AG09309 (cell line): Measurements from ENCODE around the gene GRID1.

Experiments
- DNase-seq: peaks from one replicate; pipeline ENCODE4 v3.0.0-alpha.2; 2010; ENCODE audit warnings: low read depth
- H3K4me3 ChIP-seq: 2 replicates; pipeline ENCODE4 v1.5.1; 2011; ENCODE audit warnings: mild to moderate bottlenecking, low read depth, low read length, moderate library complexity; ENCODE audit not compliant: control insufficient read depth
- TF ChIP-seq, protein P1 (sequence below): IDR thresholded peaks from 2 replicates; pipeline ENCODE4 v1.5.1; 2011; ENCODE audit warnings: mild to moderate bottlenecking, low read depth, low read length, inconsistent platforms; ENCODE audit not compliant: insufficient read depth, control insufficient read depth; ENCODE audit errors: missing control alignments

Gene GRID1

GRCh38 chr10:85891472-85891871, 475.1 kb downstream of the GRID1 start:
- TF ChIP-seq, protein P1, sequence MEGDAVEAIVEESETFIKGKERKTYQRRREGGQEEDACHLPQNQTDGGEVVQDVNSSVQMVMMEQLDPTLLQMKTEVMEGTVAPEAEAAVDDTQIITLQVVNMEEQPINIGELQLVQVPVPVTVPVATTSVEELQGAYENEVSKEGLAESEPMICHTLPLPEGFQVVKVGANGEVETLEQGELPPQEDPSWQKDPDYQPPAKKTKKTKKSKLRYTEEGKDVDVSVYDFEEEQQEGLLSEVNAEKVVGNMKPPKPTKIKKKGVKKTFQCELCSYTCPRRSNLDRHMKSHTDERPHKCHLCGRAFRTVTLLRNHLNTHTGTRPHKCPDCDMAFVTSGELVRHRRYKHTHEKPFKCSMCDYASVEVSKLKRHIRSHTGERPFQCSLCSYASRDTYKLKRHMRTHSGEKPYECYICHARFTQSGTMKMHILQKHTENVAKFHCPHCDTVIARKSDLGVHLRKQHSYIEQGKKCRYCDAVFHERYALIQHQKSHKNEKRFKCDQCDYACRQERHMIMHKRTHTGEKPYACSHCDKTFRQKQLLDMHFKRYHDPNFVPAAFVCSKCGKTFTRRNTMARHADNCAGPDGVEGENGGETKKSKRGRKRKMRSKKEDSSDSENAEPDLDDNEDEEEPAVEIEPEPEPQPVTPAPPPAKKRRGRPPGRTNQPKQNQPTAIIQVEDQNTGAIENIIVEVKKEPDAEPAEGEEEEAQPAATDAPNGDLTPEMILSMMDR, result no peak
- no peak overlapping the region for H3K4me3 ChIP-seq
- no peak for DNase-seq

DNA sequence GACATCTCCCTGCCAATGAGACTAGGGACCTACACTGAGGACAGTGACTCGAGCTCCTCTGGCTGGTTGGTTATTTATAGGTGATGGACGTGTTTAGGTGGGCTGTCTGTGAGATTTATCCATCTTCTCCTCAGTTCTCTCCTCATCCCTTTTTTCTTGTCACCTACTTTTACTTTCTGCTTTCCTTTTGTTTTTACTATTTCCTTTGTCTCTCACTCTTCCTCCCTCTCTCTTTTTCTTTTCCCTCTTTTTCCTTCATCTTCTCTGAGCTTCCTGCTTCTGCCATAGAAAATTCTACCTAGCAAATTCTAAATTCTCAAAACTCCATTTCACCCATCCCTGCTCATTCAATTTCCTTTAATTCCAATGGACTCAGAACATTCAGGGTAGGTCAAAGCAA, 478.0 kb downstream of the GRID1 start:
- no peak for DNase-seq
- H3K4me3 ChIP-seq, result no peak overlapping the region
- TF ChIP-seq, protein P1, result no peak

DNA sequence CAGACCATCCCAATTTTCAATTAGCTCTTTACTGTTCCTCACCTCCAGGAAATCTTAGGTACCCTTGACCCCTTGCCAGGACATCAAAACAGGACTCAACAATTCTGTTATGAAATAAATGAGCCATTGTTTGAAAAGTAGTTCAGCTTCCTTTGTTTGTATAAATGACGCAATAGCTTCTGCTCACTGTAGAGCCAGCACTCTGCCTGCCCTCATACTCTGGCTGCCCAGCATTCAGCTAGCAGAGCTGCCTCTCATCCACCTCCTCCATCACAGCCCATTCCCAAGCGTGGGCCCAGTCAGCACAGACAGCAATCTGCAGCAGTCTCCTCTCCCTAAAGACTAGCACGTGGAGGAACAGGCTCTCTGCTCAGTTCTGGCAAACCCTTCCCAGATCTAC, 478.6 kb downstream of the GRID1 start:
- TF ChIP-seq, protein P1, result no peak
- no peak for DNase-seq
- no peak overlapping the region for H3K4me3 ChIP-seq

DNA sequence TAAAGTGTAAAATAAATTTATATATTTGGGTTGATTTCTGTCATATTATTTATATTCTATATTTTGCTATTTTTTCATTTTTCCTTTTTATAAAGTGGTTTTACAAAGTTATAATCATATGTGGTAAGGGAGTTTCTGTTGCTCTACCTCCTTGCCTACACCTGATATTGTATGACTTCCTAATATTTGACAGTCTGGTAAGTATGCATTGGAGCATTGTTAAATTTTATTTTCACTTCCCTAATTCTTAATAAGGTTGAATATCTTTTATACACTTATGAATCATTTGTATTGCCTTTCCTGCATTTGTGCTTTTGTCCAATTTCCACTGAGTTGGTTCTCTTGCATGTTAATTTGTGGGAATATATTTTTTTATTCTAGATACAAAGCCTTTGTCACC, 492.4 kb downstream of the GRID1 start:
- no peak for DNase-seq
- H3K4me3 ChIP-seq, result no peak overlapping the region
- TF ChIP-seq, protein P1, result no peak

DNA sequence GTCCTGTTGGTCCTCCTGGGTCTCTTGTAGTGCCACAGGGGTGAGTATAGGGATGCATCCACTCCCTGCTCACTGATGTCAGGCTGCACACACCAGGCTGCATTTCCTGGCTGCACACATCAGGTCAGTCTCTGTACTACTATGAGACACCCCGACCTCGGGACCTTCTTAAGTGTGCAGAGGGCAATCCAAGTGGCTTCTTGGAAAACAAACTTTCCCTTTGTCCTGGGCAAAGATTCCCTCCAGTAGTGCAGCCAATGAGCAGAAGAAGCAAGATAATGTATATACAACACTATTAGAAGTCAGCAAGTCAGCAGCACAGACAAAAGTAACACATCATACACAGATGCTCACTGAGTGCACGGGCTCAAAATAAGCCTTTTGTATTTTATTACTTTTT, 493.5 kb downstream of the GRID1 start:
- TF ChIP-seq, protein P1, result no peak
- no peak for DNase-seq
- H3K4me3 ChIP-seq, result no peak overlapping the region

DNA sequence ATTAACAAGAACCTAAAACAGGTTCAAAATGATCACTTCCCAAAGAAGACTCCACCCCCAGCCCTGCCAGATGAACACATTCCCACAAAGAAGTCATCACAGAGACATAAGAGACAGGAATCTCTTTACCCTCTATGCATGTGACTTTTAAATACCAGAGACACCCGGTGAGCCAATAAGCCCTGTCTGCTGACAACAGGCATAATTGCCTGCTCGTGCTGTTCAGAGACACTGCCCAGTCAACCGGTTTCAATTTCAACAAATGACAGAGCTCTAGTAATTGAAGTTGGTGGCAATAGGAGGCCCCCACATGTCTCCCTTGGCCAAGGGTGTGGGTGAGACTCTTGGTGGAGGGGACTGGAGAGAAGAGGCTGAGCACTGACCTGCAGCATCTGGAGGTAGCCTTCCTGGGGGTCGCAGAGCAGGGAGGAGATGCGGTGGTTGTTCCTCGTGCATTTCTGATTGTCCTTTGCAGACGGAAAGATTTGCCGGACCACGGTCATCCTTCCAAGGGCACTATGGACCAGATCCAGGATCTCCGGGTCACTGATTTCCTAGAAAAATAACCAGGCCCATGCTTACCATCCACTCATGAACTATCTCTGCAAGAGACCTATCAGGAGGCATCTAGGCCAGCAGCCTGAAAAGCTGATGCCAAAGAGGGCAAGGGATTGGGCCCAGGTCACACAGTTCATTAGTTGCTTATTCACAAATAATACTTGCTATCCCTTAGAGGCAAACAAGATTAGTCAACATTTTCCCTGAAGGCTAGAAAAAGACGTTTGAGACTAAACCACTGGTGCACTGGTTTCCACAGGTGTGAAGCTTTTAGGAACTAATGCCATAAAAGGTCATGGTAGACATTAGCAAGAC, 497.7 kb downstream of the GRID1 start:
- TF ChIP-seq, protein P1, result no peak
- H3K4me3 ChIP-seq, result no peak overlapping the region
- DNase-seq, result no peak
